GM23338 (cell line): ENCODE data around the gene GRIA1. TPM values are rescaled to one million over a fixed set of nuclear protein-coding genes. Genes with fewer than 3 reads are reported as not detected.

Source experiments
- ATAC-seq: fragments of 200-7000 bp; cut with Tn5 transposase; 3 replicates; pipeline ENCODE4 v1.9.1; 2020
- DNase-seq: peaks from one replicate; pipeline ENCODE4 v3.0.0-alpha.2; 2015; ENCODE audit warnings: low spot score
- H2AFZ ChIP-seq: fragments of 200-600 bp; sonication (generic); 2 replicates; pipeline ENCODE4 v1.8.0; 2016; ENCODE audit warnings: antibody characterized with exemption, mild to moderate bottlenecking, moderate library complexity
- H3F3A ChIP-seq: fragments of 200-600 bp; sonication (generic); replicated peaks from 2 replicates; pipeline ENCODE4 v1.8.0; 2017; ENCODE audit warnings: antibody characterized with exemption, mixed run types, low read depth
- H3K27ac ChIP-seq: fragments of 200-600 bp; sonication (generic); 2 replicates; pipeline ENCODE4 v1.6.1; 2016; ENCODE audit warnings: low read depth
- H3K27me3 ChIP-seq: fragments of 200-600 bp; sonication (generic); 2 replicates; pipeline ENCODE4 v1.8.0; 2016; ENCODE audit warnings: mild to moderate bottlenecking, mixed run types, moderate library complexity; ENCODE audit not compliant: insufficient read depth
- H3K36me3 ChIP-seq: fragments of 200-600 bp; sonication (generic); 2 replicates; pipeline ENCODE4 v1.8.0; 2016; ENCODE audit warnings: mild to moderate bottlenecking; ENCODE audit not compliant: insufficient read depth
- H3K4me1 ChIP-seq: fragments of 200-600 bp; sonication (generic); 2 replicates; pipeline ENCODE4 v1.8.0; 2016; ENCODE audit warnings: mild to moderate bottlenecking, moderate library complexity; ENCODE audit not compliant: insufficient read depth
- H3K4me2 ChIP-seq: fragments of 200-600 bp; sonication (generic); 2 replicates; pipeline ENCODE4 v1.7.1; 2017; ENCODE audit warnings: mixed run types
- H3K4me3 ChIP-seq: fragments of 200-600 bp; sonication (generic); 2 replicates; pipeline ENCODE4 v1.6.1; 2016; ENCODE audit warnings: mixed run types
- H3K79me2 ChIP-seq: fragments of 200-600 bp; sonication (generic); replicated peaks from 2 replicates; pipeline ENCODE4 v1.8.0; 2017; ENCODE audit warnings: mild to moderate bottlenecking; ENCODE audit not compliant: insufficient read depth
- H3K9me2 ChIP-seq: fragments of 200-600 bp; sonication (generic); 2 replicates; pipeline ENCODE4 v1.8.0; 2017; ENCODE audit not compliant: insufficient read depth
- H4K20me1 ChIP-seq: fragments of 200-600 bp; sonication (generic); replicated peaks from 2 replicates; pipeline ENCODE4 v1.8.0; 2017; ENCODE audit warnings: mild to moderate bottlenecking; ENCODE audit not compliant: insufficient read depth
- H3K27ac Mint-ChIP-seq: 2 replicates; pipeline ENCODE4 v1.8.0; 2020; ENCODE audit warnings: inconsistent platforms, mild to moderate bottlenecking, moderate library complexity, mixed read lengths
- H3K27me3 Mint-ChIP-seq: 3 replicates; pipeline ENCODE4 v1.8.0; 2022; ENCODE audit warnings: low read depth, mild to moderate bottlenecking, moderate library complexity, mixed read lengths, inconsistent platforms; ENCODE audit not compliant: insufficient read depth, poor library complexity
- H3K36me3 Mint-ChIP-seq: 3 replicates; pipeline ENCODE4 v1.8.0; 2021; ENCODE audit warnings: low read depth, mild to moderate bottlenecking, inconsistent platforms, moderate library complexity, mixed read lengths
- H3K4me1 Mint-ChIP-seq: 3 replicates; pipeline ENCODE4 v1.8.0; 2020; ENCODE audit warnings: mild to moderate bottlenecking, inconsistent platforms, mixed read lengths
- H3K4me3 Mint-ChIP-seq: 3 replicates; pipeline ENCODE4 v1.8.0; 2021; ENCODE audit warnings: moderate library complexity, mild to moderate bottlenecking, inconsistent platforms, mixed read lengths
- H3K9me3 Mint-ChIP-seq: 3 replicates; pipeline ENCODE4 v1.8.0; 2020; ENCODE audit warnings: moderate library complexity, mild to moderate bottlenecking, inconsistent platforms, mixed read lengths
- CREB1 ChIP-seq: fragments of 250-450 bp; sonication (Bioruptor Pico); IDR thresholded peaks from 2 replicates; pipeline ENCODE4 v1.5.0; 2020; ENCODE audit warnings: low read depth, mild to moderate bottlenecking, moderate library complexity
- CTCF ChIP-seq, 2 experiments: fragments of 200-600 bp in 1 of 2; sonication (generic) in 1 of 2; conservative IDR thresholded peaks; 2 replicates each; pipeline versions ENCODE4 v1.5.1 to v1.6.1; 2016 to 2017; ENCODE audit warnings: antibody characterized with exemption in 2 of 2, low read depth in 2 of 2, mild to moderate bottlenecking in 2 of 2, moderate library complexity in 1 of 2
- ETS1 ChIP-seq: IDR thresholded peaks from 2 replicates; pipeline ENCODE4 v1.6.1; 2016; ENCODE audit warnings: antibody characterized with exemption
- EZH2 ChIP-seq: fragments of 200-600 bp; sonication (generic); IDR thresholded peaks from one replicate; pipeline ENCODE4 v1.8.0; 2017; ENCODE audit warnings: antibody characterized with exemption, mild to moderate bottlenecking, low read depth; ENCODE audit not compliant: unreplicated experiment
- JUNB ChIP-seq: IDR thresholded peaks from one replicate; pipeline ENCODE4 v1.6.1; 2016; ENCODE audit warnings: antibody characterized with exemption; ENCODE audit not compliant: unreplicated experiment
- POLR2AphosphoS5 ChIP-seq: IDR thresholded peaks from 2 replicates; pipeline ENCODE4 v1.6.1; 2016; ENCODE audit warnings: antibody characterized with exemption, low read depth
- REST ChIP-seq: IDR thresholded peaks from one replicate; pipeline ENCODE4 v1.6.1; 2018; ENCODE audit warnings: antibody characterized with exemption; ENCODE audit not compliant: unreplicated experiment
- ZNF331 ChIP-seq: fragments of 250-450 bp; sonication (Bioruptor Pico); IDR thresholded peaks from 2 replicates; pipeline ENCODE4 v1.5.0; 2020; ENCODE audit warnings: low read depth, mild to moderate bottlenecking, moderate library complexity
- ZNF462 ChIP-seq: fragments of 250-450 bp; sonication (Bioruptor Pico); IDR thresholded peaks from 2 replicates; pipeline ENCODE4 v1.5.0; 2020; ENCODE audit warnings: mild to moderate bottlenecking, moderate library complexity
- polyA plus RNA-seq: library from polyadenylated mRNA; unstranded; fragments of >200 nt; fragmentation: Nextera tagmentation; extraction: Ambion mirVana; gene quantifications from 2 replicates; pipeline ENCODE4 v1.2.1, GENCODE V29; 2016
- total RNA-seq: library from RNA; depleted of rRNA; stranded (reverse); fragments of >200 nt; shearing (Covaris generic); gene quantifications from 2 replicates; pipeline ENCODE4 v1.2.3, GENCODE V29; 2014

Gene GRIA1
- total and polyA plus RNA-seq, 2 experiments from 2014 or later, result 1.0 to 1.7 TPM

GRCh38 chr5:153456993-153457392, 33.5 kb upstream of the GRIA1 start (continued):
- no peak for TF ChIP-seq ZNF462 (CRISPR knock-in tag)
- no peak for TF ChIP-seq CREB1 (CRISPR knock-in tag)
- TF ChIP-seq POLR2AphosphoS5, result no peak
- no peak for TF ChIP-seq CTCF (conservative IDR thresholded peaks at IDR 0.05; ENCODE audit: low read depth in 2 of 2)

- Histone ChIP-seq H3K9me2 (peaks cover 22% of the 10 kb centered on the region; the same call in 1 of the 2 replicates), H3K4me1 (peaks cover 6% of the 10 kb centered on the region), H3F3A (no peaks in the 10 kb centered on the region), H3K36me3 (no peaks in the 10 kb centered on the region), H3K79me2 (no peaks in the 10 kb centered on the region), H4K20me1 (no peaks in the 10 kb centered on the region), H3K27ac (no peak overlapping the region), H2AFZ (no peak overlapping the region), H3K4me3 (no peak overlapping the region), H3K4me2 (no peak overlapping the region), H3K27me3 (no peaks in the 10 kb centered on the region)
- ATAC-seq, result no peak
- DNase-seq, result no peak
- H3K27me3 Mint-ChIP-seq, result peaks cover 3% of the 10 kb centered on the region
- no peak overlapping the region for H3K27ac Mint-ChIP-seq
- peaks cover 2% of the 10 kb centered on the region; the same call in 1 of the 3 replicates for H3K36me3 Mint-ChIP-seq
- H3K4me1 Mint-ChIP-seq, result peaks cover 13% of the 10 kb centered on the region
- no peaks in the 10 kb centered on the region; the same call in 2 of the 3 replicates for H3K9me3 Mint-ChIP-seq
- H3K4me3 Mint-ChIP-seq, result no peak overlapping the region
- TF ChIP-seq CTCF (conservative IDR thresholded peaks at IDR 0.05; ENCODE audit: low read depth in 2 of 2), result no peak
- no peak for TF ChIP-seq EZH2
- TF ChIP-seq JUNB, result no peak
- TF ChIP-seq REST, result no peak
- TF ChIP-seq CREB1 (CRISPR knock-in tag), result no peak
- no peak for TF ChIP-seq ZNF331 (CRISPR knock-in tag)
- TF ChIP-seq ETS1, result no peak
- TF ChIP-seq POLR2AphosphoS5, result no peak
Observed at GRCh38 chr5:153458268-153458667, 32.2 kb upstream of the GRIA1 start.
